NCI-H2196 treated with DMSO at 0.1 percent for 48 hours (cell line): ENCODE measurements around the gene GTPBP10.
A peak's percentile ranks its signal among the peaks of the same experiment; 100 is the strongest.
"Not testable (repeated sequence)": the region's sequence is repeated elsewhere in the genome, so short reads cannot be mapped to it uniquely, and the experiment has no call there.

Experiments
- DNase-seq: peaks from one replicate; lab custom pipeline; 2025; ENCODE audit not compliant: unreplicated experiment; lab: John Stamatoyannopoulos, UW

The GTPBP10 gene, protein sequence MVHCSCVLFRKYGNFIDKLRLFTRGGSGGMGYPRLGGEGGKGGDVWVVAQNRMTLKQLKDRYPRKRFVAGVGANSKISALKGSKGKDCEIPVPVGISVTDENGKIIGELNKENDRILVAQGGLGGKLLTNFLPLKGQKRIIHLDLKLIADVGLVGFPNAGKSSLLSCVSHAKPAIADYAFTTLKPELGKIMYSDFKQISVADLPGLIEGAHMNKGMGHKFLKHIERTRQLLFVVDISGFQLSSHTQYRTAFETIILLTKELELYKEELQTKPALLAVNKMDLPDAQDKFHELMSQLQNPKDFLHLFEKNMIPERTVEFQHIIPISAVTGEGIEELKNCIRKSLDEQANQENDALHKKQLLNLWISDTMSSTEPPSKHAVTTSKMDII

GRCh38 chr7:90346336-90347125, at the start of gene GTPBP10:
Gene GTPBP10, plus strand, starts transcription at chr7:90346716. Its CDS starts 26 bp downstream, at chr7:90346742.
- peak; percentile 91 for DNase-seq

GRCh38 chr7:90298145-90299038, 48.1 kb upstream of the GTPBP10 start:
- DNase-seq: peak; percentile 15

GRCh38 chr7:90303241-90303640, 43.3 kb upstream of the GTPBP10 start:
- no peak for DNase-seq

- DNase-seq: no peak
Measured at GRCh38 chr7:90309872-90310271, 36.6 kb upstream of the GTPBP10 start.

- no peak for DNase-seq
Measured at GRCh38 chr7:90311175-90311574, 35.3 kb upstream of the GTPBP10 start.

DNA sequence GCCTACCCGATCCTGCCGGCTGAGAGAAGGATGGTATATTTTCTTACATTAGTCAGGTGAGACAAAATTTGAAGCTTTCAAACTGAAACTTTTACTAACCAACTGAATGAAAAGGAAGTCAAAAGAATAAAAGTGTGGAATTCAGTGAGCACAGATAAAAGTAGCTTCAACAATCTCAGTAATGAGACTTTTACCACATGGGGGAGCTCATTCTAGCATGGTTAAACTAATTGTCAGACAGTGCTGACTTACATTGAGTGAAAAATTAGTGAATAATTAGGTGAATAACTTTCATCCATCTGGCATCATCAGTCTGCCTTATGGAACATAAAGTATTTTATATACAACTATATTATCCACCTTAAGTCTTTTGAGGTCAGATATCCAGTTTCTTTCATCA, 33.8 kb upstream of the GTPBP10 start:
- no peak for DNase-seq

GRCh38 chr7:90313907-90314306, 32.6 kb upstream of the GTPBP10 start:
- DNase-seq: no peak

- DNase-seq: no peak
Measured at GRCh38 chr7:90320014-90320413, 26.5 kb upstream of the GTPBP10 start.

- no peak for DNase-seq
Measured at GRCh38 chr7:90320418-90320800, 26.1 kb upstream of the GTPBP10 start.

DNA sequence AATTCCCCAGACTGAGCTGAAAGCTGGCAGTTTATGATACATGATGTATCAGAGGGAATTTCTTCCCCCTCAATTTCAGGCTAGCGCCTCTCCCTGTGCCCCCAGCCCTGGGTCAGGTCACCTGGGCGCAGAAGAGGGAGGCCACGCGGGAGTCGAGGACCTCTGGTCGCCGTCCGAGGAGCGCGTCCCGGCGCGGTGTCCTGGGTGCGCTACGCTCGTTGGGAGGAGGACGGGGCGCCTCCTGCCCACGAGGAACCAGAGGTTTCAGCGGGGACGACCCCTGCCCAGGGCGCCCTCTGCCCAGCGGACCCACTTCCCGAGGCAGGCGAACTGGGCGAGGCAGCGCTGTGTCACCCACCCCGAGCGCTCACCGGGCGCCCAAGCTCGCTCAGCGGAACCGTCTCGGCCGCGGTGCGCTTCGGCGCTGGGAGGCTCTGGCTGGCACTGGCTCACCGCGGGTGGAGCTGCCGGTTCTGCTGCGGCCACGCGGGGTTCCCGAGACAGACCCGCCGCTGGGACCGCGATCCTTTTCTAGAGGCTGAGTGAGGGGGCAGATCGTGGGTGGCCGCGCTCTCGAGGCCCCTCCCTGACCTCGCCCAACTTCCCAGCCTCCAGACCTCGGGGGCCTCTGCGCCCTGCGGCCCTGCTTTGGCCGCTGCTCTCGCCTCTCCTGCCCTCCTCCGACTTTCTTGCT, 25.6 kb upstream of the GTPBP10 start, which contains the start of gene FAM237B:
TSS of gene FAM237B (minus strand) at position 504 of the 694 bp plus-strand sequence. CDS start 1,556 bp downstream, outside the sequence.
- no peak for DNase-seq

DNA sequence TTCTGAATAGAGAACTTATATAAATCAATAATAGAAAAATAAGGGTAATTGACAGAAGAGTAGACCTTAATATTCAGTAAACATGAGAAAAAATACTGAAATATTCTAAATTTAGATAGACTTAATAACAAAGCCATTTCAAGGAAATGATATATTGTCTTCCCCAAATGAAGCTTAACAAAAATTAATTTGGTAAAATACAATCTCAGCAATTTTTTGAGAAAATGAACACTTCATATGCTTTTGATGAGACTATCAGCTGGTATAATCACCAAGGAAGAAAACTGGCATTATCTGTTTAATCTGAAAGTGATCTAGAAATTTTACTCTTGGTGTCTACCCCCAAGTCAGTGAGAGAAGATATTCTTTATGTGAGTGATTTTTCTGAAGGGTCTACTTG, 23.7 kb upstream of the GTPBP10 start:
- DNase-seq: no peak

DNA sequence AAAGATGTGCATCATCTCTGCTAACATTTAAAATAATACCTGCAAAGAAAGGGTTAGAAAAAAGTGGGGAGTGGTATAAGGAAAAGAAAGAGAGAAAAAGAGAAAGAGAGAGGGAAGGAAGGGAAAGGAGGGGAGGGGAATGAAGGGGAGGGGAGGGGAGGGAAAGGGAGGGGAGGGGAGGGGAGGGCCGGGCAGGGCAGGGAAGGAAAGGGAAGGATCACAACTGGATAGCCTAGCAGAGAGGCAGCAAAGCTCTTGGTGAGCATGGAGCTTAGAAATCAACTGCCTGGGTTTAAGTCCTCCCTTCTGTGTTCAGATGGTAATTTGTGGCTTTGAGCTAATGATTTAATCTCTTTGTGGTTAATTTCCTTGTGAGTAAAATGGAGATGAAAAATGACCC, 20.0 kb upstream of the GTPBP10 start:
- no peak for DNase-seq

DNA sequence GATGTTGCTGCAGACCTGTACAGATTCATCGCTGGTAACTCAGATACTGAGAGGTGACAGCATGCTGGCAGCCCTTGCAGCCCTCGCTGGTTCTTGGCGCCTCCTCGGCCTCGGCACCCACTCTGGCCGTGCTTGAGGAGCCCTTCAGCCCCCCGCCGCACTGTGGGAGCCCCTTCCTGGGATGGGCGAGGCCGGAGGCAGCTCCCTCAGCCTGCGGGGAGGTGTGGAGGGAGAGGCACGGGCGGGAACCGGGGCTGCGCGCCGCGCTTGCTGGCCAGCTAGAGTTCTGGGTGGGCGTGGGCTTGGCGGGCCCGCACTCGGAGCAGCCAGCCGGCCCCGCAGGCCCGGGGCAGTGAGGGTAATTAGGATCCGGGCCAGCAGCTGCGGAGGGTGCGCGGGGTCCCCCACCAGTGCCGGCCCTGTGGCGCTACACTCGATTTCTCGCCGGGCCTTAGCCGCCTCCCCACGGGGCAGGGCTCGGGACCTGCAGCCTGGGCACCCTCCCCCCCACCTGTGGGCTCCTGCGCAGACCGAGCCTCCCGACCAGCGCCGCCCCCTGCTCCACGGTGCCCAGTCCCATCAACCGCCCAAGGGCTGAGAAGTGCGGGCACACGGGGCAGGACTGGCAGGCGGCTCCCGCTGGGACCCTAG, 12.2 kb upstream of the GTPBP10 start:
- DNase-seq: no peak

DNA sequence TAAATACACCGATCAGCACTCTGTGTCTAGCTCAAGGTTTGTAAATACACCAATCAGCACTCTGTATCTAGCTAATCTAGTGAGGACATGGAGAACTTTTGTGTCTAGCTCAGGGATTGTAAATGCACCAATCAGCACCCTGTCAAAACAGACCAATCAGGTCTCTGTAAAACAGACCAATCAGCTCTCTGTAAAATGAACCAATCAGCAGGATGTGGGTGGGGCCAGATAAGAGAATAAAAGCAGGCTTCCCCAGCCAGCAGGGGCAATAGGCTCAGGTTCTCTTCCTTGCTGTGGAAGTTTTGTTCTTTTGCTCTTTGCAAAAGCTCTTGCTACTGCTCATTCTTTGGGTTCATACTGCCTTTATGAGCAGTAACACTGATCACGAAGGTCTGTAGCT, 11.6 kb upstream of the GTPBP10 start:
- not testable (repeated sequence) for DNase-seq

DNA sequence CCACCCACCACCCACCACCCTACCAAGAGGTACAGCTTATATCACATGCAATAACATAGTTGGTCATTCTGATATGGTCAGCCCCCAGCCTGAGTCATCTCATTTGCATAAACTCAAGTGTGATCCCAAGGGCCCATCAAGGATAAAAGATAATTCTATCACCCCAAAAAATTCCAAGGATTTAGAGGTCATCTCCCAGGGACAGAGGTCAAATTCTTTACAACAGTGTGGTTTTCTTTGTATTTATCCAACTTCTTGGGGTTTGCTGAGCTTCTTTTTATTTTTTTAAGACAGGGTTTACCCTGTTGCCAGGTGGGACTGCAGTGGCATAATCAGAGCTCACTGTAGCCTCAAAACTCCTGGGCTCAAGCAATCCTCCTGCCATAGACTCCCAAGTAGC, 9.4 kb upstream of the GTPBP10 start:
- no peak for DNase-seq

- DNase-seq: no peak
Measured at GRCh38 chr7:90345016-90345415, 1.5 kb upstream of the GTPBP10 start.

DNA sequence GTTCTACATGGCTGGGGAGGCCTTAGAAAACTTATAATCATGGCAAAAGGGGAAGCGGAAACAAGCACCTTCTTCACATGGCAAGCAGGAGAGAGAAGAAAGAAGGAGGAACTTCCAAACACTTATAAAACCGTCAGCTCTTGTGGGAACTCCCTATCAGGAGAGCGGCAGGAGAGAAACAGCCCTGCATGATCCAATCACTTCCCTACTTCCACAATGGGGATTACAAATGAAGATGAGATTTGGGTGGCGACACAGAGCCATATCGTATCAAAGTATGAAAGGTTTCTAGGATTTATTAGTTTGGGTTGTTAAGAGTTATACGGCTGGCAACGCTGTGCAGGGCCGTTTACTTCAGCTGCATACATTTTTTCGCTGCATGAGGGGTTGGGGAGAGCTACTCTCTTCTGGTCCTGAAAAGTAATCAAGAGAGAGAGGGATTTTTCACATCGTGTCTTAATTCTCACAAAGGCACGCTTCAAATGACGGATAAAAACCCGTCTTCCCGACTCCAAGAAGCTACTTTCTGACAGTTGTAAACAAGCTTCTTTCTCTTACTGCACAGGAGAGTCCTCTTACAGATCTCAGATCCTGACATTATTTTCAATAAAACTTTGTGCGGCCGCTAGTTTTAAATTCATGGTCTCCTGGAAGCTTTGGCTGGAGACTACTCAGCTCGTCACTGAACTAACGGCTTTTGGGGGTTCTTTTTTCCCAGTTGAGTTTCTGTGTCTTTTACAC, 751 bp upstream of the GTPBP10 start:
- DNase-seq: no peak

DNA sequence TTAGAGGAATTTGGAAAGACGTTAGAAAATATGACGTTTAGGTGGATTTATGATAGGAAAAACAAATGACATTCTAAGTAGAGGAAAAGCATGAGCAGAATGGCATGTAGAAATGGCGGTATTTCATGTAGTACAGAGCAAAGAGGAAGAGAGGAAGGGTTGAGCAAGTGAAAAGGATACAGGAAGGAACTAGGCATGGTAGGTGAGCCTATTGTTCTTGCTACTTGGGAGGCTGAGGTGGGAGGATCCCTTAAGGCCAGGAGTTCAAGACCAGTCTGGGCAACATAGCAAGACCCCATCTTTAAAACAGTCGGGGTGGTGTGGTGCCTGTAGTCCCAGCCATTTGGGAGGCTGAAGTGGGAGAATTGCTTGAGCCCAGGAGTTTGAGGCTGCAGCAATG, 1.2 kb downstream of the GTPBP10 start:
- DNase-seq: no peak

DNA sequence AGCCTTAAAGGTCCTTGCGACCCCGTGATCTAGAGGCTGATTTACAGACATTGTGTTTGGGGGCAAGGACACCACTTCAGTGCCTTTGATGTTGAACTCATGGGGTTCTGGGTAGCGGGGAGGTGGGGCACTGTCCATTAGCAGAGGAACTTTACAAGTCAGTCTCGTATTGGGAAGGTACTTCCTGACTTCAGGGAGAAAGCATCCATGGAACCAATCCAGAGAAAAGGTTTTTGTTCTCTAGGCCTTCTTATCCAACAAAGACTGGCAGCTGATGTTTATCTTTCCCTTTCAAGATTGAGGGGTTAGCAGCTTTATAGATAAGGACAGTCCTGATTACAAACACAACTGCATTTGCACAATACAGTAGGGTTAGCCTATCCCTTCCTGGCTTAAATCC, 2.8 kb downstream of the GTPBP10 start:
- no peak for DNase-seq
